K562 (cell line): ENCODE measurements around the gene LYST. TPM values are rescaled to one million over a fixed set of nuclear protein-coding genes. Genes with fewer than 3 reads are reported as not detected.
A peak's percentile ranks its signal among the peaks of the same experiment; 100 is the strongest.

Source experiments
- BRD4 ChIP-seq: fragments of 200-600 bp; sonication (generic); IDR thresholded peaks from 2 replicates; pipeline ENCODE4 v1.6.1; 2017; ENCODE audit warnings: inconsistent platforms
- CREBBP ChIP-seq: IDR thresholded peaks from one replicate; pipeline ENCODE4 v1.6.1; 2012; ENCODE audit warnings: low read depth, mild to moderate bottlenecking, control low read depth, inconsistent platforms, low read length
- ELF2 ChIP-seq: fragments of 250-450 bp; sonication (Bioruptor Pico); IDR thresholded peaks from 2 replicates; pipeline ENCODE4 v1.5.0; 2021; ENCODE audit warnings: mild to moderate bottlenecking
- ESRRA ChIP-seq: fragments of 450-650 bp; IDR thresholded peaks from 2 replicates; pipeline ENCODE4 v1.6.1; 2014; ENCODE audit warnings: low read depth, mild to moderate bottlenecking, moderate library complexity, borderline replicate concordance
- KDM2B ChIP-seq: fragments of 250-450 bp; sonication (Bioruptor Pico); IDR thresholded peaks from 2 replicates; pipeline ENCODE4 v1.8.0; 2021; ENCODE audit warnings: mild to moderate bottlenecking, moderate library complexity
- LARP7 ChIP-seq: fragments of 450-650 bp; IDR thresholded peaks from 2 replicates; pipeline ENCODE4 v1.6.1; 2016
- MIER1 ChIP-seq: fragments of 450-650 bp; IDR thresholded peaks from 2 replicates; pipeline ENCODE4 v1.6.1; 2016; ENCODE audit warnings: antibody characterized with exemption, mild to moderate bottlenecking, low read depth
- NFIC ChIP-seq: fragments of 450-650 bp; IDR thresholded peaks from 2 replicates; pipeline ENCODE4 v1.6.1; 2017; ENCODE audit warnings: mild to moderate bottlenecking, inconsistent platforms
- STAG1 ChIP-seq: sonication (generic); formaldehyde crosslinking; IDR thresholded peaks from 2 replicates; pipeline ENCODE4 v1.5.0; 2020; ENCODE audit warnings: missing genetic modification reagents, borderline replicate concordance
- SUPT5H ChIP-seq: fragments of 450-650 bp; IDR thresholded peaks from 2 replicates; pipeline ENCODE4 v1.6.1; 2016
- TGIF2 ChIP-seq: sonication (generic); formaldehyde crosslinking; IDR thresholded peaks from 2 replicates; pipeline ENCODE4 v1.8.1; 2022; ENCODE audit warnings: mild to moderate bottlenecking, missing genetic modification reagents, moderate library complexity
- TRIM24 ChIP-seq, 2 experiments: fragments of 450-650 bp; IDR thresholded peaks; 2 replicates each; pipeline ENCODE4 v1.6.1; 2016
- ZNF134 ChIP-seq: fragments of 250-450 bp; sonication (Bioruptor Pico); conservative IDR thresholded peaks from 2 replicates; pipeline ENCODE4 v1.4.0; 2020
- ZNF165 ChIP-seq: fragments of 250-450 bp; sonication (Bioruptor Pico); IDR thresholded peaks from 2 replicates; pipeline ENCODE4 v1.4.0; 2020; ENCODE audit warnings: borderline replicate concordance
- ZNF212 ChIP-seq: fragments of 450-650 bp; formaldehyde crosslinking; IDR thresholded peaks from 2 replicates; pipeline ENCODE4 v1.4.0; 2020; ENCODE audit warnings: mild to moderate bottlenecking
- ZNF23 ChIP-seq: fragments of 250-450 bp; sonication (Bioruptor Pico); IDR thresholded peaks from 2 replicates; pipeline ENCODE4 v1.4.0; 2020; ENCODE audit warnings: mild to moderate bottlenecking
- ZNF24 ChIP-seq: fragments of 450-650 bp; IDR thresholded peaks from 2 replicates; pipeline ENCODE4 v1.6.1; 2016
- ZNF780A ChIP-seq: fragments of 250-450 bp; sonication (Bioruptor Pico); IDR thresholded peaks from 2 replicates; pipeline ENCODE4 v1.5.0; 2021; ENCODE audit warnings: mild to moderate bottlenecking
- polyA plus RNA-seq, 8 experiments: library from polyadenylated mRNA; depleted of rRNA in 4 of 8; stranded (reverse) in 5 of 8; unstranded in 3 of 8; fragments of >200 nt; fragmentation: Nextera tagmentation in 2 of 8; fragmentation: Illumina TruSeq in 1 of 8; extraction: Ambion mirVana in 2 of 8; extraction: Trizol in 1 of 8; gene quantifications; 2 replicates each; pipeline versions ENCODE4 v1.2.1 to v1.2.3, GENCODE V29; 2011 to 2014; ENCODE audit warnings: inconsistent platforms in 1 of 8, missing spikeins in 1 of 8
- total RNA-seq, 7 experiments: library from RNA; depleted of rRNA in 6 of 7; stranded (reverse); fragments of >200 nt in 6 of 7; fragmentation: Illumina TruSeq in 2 of 7; extraction: Trizol in 2 of 7; gene quantifications; 2 replicates each; pipeline versions ENCODE4 v1.2.1 to v1.2.3, GENCODE V29; 2011 to 2021; ENCODE audit warnings: low replicate concordance in 1 of 7
- TF ChIP-seq, protein P1 (sequence below): sonication (generic); formaldehyde crosslinking; IDR thresholded peaks from 2 replicates; pipeline ENCODE4 v1.8.0; 2022; ENCODE audit warnings: mild to moderate bottlenecking, missing genetic modification reagents
- TF ChIP-seq, protein P2 (sequence below): fragments of 450-650 bp; IDR thresholded peaks from 2 replicates; pipeline ENCODE4 v1.7.1; 2018; ENCODE audit warnings: mild to moderate bottlenecking, low read depth; ENCODE audit not compliant: partially characterized antibody
- TF ChIP-seq, protein P3 (sequence below): fragments of 450-650 bp; formaldehyde crosslinking; IDR thresholded peaks from 2 replicates; pipeline ENCODE4 v1.4.0; 2022; ENCODE audit warnings: missing genetic modification characterization

The LYST gene
- total and polyA plus RNA-seq, 9 of the 15 experiments (the other 6 are each of a cell fraction or from before 2014, with no cell fraction given), result 0.73 to 2.4 (median 1.4) TPM

DNA sequence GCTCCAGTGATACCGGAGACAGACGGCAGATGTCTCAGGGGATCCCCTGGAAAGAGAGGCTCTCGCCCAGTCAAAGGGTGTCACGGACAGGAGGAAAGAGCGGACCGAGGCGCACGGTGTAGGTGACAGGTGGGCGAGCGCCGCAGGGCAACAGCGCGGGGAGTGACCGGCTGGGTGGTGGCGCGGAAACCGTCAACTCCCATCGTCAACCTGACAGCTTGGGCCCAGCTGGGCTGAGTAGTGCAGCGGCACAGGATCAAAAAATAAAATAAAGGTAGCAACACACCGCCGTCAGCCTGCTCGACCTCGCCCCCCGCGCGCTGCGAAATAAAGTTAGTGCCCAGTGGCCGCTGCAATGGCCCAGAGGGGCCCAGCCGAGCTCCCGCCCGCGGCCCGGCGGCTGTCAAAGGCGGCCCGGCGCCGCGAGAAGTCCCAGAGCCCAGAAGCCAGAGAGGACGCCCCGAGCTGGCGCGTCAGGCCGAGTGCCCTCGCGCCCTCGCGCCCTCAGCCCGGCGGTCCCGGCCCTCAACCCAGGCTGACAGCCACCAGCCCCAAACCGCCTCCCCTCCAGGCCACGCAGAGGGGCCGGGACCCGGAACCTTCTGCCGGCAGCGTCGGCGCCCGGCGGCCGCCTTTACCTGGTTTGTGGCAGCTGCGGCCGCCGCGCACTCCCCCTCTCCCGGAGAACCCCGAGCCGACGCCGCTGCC lies at the start of gene LYST (continued):
- TF ChIP-seq, protein P1, sequence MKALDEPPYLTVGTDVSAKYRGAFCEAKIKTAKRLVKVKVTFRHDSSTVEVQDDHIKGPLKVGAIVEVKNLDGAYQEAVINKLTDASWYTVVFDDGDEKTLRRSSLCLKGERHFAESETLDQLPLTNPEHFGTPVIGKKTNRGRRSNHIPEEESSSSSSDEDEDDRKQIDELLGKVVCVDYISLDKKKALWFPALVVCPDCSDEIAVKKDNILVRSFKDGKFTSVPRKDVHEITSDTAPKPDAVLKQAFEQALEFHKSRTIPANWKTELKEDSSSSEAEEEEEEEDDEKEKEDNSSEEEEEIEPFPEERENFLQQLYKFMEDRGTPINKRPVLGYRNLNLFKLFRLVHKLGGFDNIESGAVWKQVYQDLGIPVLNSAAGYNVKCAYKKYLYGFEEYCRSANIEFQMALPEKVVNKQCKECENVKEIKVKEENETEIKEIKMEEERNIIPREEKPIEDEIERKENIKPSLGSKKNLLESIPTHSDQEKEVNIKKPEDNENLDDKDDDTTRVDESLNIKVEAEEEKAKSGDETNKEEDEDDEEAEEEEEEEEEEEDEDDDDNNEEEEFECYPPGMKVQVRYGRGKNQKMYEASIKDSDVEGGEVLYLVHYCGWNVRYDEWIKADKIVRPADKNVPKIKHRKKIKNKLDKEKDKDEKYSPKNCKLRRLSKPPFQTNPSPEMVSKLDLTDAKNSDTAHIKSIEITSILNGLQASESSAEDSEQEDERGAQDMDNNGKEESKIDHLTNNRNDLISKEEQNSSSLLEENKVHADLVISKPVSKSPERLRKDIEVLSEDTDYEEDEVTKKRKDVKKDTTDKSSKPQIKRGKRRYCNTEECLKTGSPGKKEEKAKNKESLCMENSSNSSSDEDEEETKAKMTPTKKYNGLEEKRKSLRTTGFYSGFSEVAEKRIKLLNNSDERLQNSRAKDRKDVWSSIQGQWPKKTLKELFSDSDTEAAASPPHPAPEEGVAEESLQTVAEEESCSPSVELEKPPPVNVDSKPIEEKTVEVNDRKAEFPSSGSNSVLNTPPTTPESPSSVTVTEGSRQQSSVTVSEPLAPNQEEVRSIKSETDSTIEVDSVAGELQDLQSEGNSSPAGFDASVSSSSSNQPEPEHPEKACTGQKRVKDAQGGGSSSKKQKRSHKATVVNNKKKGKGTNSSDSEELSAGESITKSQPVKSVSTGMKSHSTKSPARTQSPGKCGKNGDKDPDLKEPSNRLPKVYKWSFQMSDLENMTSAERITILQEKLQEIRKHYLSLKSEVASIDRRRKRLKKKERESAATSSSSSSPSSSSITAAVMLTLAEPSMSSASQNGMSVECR (CRISPR knock-in tag), result peak; percentile 78
- no peak for TF ChIP-seq MIER1
- no peak for TF ChIP-seq ZNF212 (CRISPR knock-in tag)
- TF ChIP-seq, protein P2, sequence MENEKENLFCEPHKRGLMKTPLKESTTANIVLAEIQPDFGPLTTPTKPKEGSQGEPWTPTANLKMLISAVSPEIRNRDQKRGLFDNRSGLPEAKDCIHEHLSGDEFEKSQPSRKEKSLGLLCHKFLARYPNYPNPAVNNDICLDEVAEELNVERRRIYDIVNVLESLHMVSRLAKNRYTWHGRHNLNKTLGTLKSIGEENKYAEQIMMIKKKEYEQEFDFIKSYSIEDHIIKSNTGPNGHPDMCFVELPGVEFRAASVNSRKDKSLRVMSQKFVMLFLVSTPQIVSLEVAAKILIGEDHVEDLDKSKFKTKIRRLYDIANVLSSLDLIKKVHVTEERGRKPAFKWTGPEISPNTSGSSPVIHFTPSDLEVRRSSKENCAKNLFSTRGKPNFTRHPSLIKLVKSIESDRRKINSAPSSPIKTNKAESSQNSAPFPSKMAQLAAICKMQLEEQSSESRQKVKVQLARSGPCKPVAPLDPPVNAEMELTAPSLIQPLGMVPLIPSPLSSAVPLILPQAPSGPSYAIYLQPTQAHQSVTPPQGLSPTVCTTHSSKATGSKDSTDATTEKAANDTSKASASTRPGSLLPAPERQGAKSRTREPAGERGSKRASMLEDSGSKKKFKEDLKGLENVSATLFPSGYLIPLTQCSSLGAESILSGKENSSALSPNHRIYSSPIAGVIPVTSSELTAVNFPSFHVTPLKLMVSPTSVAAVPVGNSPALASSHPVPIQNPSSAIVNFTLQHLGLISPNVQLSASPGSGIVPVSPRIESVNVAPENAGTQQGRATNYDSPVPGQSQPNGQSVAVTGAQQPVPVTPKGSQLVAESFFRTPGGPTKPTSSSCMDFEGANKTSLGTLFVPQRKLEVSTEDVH, result no peak
- no peak for TF ChIP-seq ZNF165
- TF ChIP-seq KDM2B (CRISPR knock-in tag), result peak; percentile 75; the same call in 1 of the 2 replicates
- TF ChIP-seq ZNF134 (CRISPR knock-in tag), result no peak
- no peak for TF ChIP-seq SUPT5H
- no peak; the same call in 1 of the 2 replicates for TF ChIP-seq STAG1
- no peak for TF ChIP-seq NFIC
- 0 out of 2 replicates have a peak, but pooled peaks have one; percentile 60 for TF ChIP-seq TGIF2 (CRISPR knock-in tag)
- TF ChIP-seq, protein P3, sequence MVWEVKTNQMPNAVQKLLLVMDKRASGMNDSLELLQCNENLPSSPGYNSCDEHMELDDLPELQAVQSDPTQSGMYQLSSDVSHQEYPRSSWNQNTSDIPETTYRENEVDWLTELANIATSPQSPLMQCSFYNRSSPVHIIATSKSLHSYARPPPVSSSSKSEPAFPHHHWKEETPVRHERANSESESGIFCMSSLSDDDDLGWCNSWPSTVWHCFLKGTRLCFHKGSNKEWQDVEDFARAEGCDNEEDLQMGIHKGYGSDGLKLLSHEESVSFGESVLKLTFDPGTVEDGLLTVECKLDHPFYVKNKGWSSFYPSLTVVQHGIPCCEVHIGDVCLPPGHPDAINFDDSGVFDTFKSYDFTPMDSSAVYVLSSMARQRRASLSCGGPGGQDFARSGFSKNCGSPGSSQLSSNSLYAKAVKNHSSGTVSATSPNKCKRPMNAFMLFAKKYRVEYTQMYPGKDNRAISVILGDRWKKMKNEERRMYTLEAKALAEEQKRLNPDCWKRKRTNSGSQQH (CRISPR knock-in tag), result no peak
- TF ChIP-seq ZNF23 (CRISPR knock-in tag), result no peak
- TF ChIP-seq ELF2 (CRISPR knock-in tag), result no peak
- no peak for TF ChIP-seq BRD4
- TF ChIP-seq LARP7, result no peak
- TF ChIP-seq TRIM24 (IDR thresholded peaks at IDR 0.05), result no peak
- TF ChIP-seq ZNF24, result no peak
- TF ChIP-seq ZNF780A, result no peak
- TF ChIP-seq ESRRA, result no peak
- no peak for TF ChIP-seq CREBBP
